Fibroblast of lung (primary cell): Measurements from ENCODE around the gene LMNTD1. TPM values are rescaled to one million over a fixed set of nuclear protein-coding genes. Genes with fewer than 3 reads are reported as not detected.
A peak's percentile ranks its signal among the peaks of the same experiment; 100 is the strongest.

Experiments used
- DNase-seq, 2 donors: peaks; one replicate each; pipeline versions ENCODE4 v3.0.0 to v3.0.0-alpha.2; 2010; ENCODE audit warnings: low read depth in 2 of 2
- H2AFZ ChIP-seq: 2 replicates; pipeline ENCODE4 v1.5.1; 2012; ENCODE audit warnings: low read length, control low read depth, inconsistent platforms
- H3K27ac ChIP-seq: 2 replicates; pipeline ENCODE4 v1.5.1; 2011; ENCODE audit warnings: low read length, control low read depth; ENCODE audit not compliant: insufficient read depth
- H3K27me3 ChIP-seq: 2 replicates; pipeline ENCODE4 v1.5.1; 2011; ENCODE audit warnings: mild to moderate bottlenecking, low read length; ENCODE audit not compliant: control insufficient read depth, insufficient read depth
- H3K36me3 ChIP-seq: 2 replicates; pipeline ENCODE4 v1.5.1; 2011; ENCODE audit warnings: low read length; ENCODE audit not compliant: control insufficient read depth, insufficient read depth
- H3K4me1 ChIP-seq: 2 replicates; pipeline ENCODE4 v1.5.1; 2011; ENCODE audit warnings: low read length; ENCODE audit not compliant: control insufficient read depth, insufficient read depth; ENCODE audit errors: extremely low read depth
- H3K4me2 ChIP-seq: 2 replicates; pipeline ENCODE4 v1.5.1; 2011; ENCODE audit warnings: low read length, control low read depth; ENCODE audit not compliant: insufficient read depth; ENCODE audit errors: extremely low read depth
- H3K4me3 ChIP-seq, 4 experiments: fragments of 200-600 bp in 1 of 4; sonication (generic) in 1 of 4; replicated peaks in 1 of 4; 2 replicates each; pipeline ENCODE4 v1.5.1; 2011 to 2016; ENCODE audit warnings: low read length in 4 of 4, low read depth in 3 of 4, mild to moderate bottlenecking in 3 of 4, control low read depth in 2 of 4, inconsistent platforms in 1 of 4, mixed read lengths in 1 of 4; ENCODE audit not compliant: insufficient read depth in 1 of 4; ENCODE audit errors: control extremely low read depth in 1 of 4
- H3K79me2 ChIP-seq: 2 replicates; pipeline ENCODE4 v1.5.1; 2012; ENCODE audit warnings: mild to moderate bottlenecking, low read length, inconsistent platforms; ENCODE audit not compliant: control insufficient read depth, insufficient read depth
- H3K9ac ChIP-seq: 2 replicates; pipeline ENCODE4 v1.5.1; 2011; ENCODE audit warnings: mild to moderate bottlenecking, low read length, control low read depth; ENCODE audit not compliant: insufficient read depth
- H3K9me3 ChIP-seq: 2 replicates; pipeline ENCODE4 v1.5.1; 2012; ENCODE audit warnings: low read depth, low read length; ENCODE audit not compliant: control insufficient read depth, insufficient read depth
- H4K20me1 ChIP-seq: 2 replicates; pipeline ENCODE4 v1.5.1; 2011; ENCODE audit warnings: low read length; ENCODE audit not compliant: control insufficient read depth, insufficient read depth; ENCODE audit errors: extremely low read depth
- EZH2 ChIP-seq: IDR thresholded peaks from 2 replicates; pipeline ENCODE4 v1.5.1; 2012; ENCODE audit warnings: low read length, control low read depth, mild to moderate bottlenecking; ENCODE audit errors: missing control alignments
- polyA plus RNA-seq, 2 donors: library from polyadenylated mRNA; depleted of rRNA in 1 of 2; stranded (reverse) in 1 of 2; unstranded in 1 of 2; fragments of >200 nt; gene quantifications; 2 replicates each; pipeline ENCODE4 v1.2.1, GENCODE V29; 2011 to 2012; ENCODE audit warnings: missing spikeins in 1 of 2
- total RNA-seq: library from RNA; depleted of rRNA; stranded (reverse); fragments of >200 nt; gene quantifications from 2 replicates; pipeline ENCODE4 v1.2.1, GENCODE V29; 2014
- TF ChIP-seq, protein P1 (sequence below), 2 donors: IDR thresholded peaks in 1 of 2; conservative IDR thresholded peaks in 1 of 2; 1 replicate in 1 of 2; 2 replicates in 1 of 2; pipeline ENCODE4 v1.5.1; 2011 to 2012; ENCODE audit warnings: low read length in 2 of 2, control low read depth in 1 of 2, inconsistent platforms in 1 of 2, low read depth in 1 of 2, mild to moderate bottlenecking in 1 of 2

LMNTD1 gene
- total and polyA plus RNA-seq, 2 donors (not counting 1 experiment from before 2014, with no cell fraction given) = not detected

DNA sequence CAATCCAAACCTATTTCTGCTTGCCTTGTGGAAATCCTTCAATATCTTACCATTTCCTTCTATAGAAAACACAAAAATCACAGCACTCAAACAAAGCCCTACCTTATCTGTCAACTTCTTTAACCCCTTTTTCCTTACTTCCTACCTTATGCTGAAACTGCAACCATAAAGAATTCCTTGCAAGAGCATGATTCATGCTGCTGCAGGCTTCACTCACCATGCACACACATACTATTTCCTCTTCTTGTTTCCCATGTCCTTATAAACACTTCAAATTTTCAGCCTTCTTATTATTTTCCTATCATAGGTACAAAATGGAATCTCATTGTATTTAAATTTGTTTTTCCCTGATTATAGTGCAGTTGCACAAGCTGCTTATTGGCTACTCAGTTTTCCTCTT, 23.3 kb downstream of the LMNTD1 start:
- Histone ChIP-seq H3K27ac (no peak overlapping the region), H3K79me2 (no peaks in the 10 kb centered on the region), H3K4me1 (no peaks in the 10 kb centered on the region), H3K9ac (no peak overlapping the region), H3K4me2 (no peak overlapping the region), H3K9me3 (no peaks in the 10 kb centered on the region), H4K20me1 (no peaks in the 10 kb centered on the region), H3K36me3 (no peaks in the 10 kb centered on the region), H3K4me3 (no peak overlapping the region), H2AFZ (no peak overlapping the region), H3K27me3 (no peaks in the 10 kb centered on the region)
- TF ChIP-seq EZH2 = no peak
- TF ChIP-seq, protein P1, sequence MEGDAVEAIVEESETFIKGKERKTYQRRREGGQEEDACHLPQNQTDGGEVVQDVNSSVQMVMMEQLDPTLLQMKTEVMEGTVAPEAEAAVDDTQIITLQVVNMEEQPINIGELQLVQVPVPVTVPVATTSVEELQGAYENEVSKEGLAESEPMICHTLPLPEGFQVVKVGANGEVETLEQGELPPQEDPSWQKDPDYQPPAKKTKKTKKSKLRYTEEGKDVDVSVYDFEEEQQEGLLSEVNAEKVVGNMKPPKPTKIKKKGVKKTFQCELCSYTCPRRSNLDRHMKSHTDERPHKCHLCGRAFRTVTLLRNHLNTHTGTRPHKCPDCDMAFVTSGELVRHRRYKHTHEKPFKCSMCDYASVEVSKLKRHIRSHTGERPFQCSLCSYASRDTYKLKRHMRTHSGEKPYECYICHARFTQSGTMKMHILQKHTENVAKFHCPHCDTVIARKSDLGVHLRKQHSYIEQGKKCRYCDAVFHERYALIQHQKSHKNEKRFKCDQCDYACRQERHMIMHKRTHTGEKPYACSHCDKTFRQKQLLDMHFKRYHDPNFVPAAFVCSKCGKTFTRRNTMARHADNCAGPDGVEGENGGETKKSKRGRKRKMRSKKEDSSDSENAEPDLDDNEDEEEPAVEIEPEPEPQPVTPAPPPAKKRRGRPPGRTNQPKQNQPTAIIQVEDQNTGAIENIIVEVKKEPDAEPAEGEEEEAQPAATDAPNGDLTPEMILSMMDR (conservative IDR thresholded peaks at IDR 0.05 in 1 of 2, IDR thresholded peaks at IDR 0.05 in 1 of 2; ENCODE audit: low read depth in 1 of 2, low read length in 2 of 2) = no peak
- DNase-seq = peak; percentile 51 to 52

DNA sequence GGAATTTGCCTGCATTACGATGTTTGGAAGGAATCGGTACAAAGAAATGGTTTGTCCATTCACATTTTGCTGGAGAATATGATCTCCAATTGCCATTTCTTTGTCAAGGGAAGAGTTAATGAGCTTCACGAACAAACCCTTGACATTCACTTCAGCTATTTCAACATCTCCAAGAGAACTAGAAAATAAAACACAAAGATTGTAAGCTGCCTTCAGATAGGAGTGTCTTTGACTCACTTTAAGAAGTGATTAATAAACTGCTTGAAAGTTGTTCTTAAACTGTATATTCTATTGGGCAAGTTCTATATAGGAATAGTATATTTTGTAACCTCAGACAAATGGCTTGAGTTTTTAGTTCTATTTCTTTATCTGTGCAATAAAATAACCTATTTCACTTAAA, 26.3 kb downstream of the LMNTD1 start:
- Histone ChIP-seq H3K9ac (no peak overlapping the region), H3K27ac (no peak overlapping the region), H3K79me2 (no peaks in the 10 kb centered on the region), H3K36me3 (no peaks in the 10 kb centered on the region), H3K4me3 (no peak overlapping the region), H4K20me1 (no peaks in the 10 kb centered on the region), H3K27me3 (no peaks in the 10 kb centered on the region), H2AFZ (peak overlapping the region; percentile 4), H3K4me2 (no peak overlapping the region), H3K9me3 (no peaks in the 10 kb centered on the region), H3K4me1 (no peaks in the 10 kb centered on the region)
- DNase-seq = peak in 1 of 2 donors; percentile 67
- TF ChIP-seq, protein P1 (conservative IDR thresholded peaks at IDR 0.05 in 1 of 2, IDR thresholded peaks at IDR 0.05 in 1 of 2; ENCODE audit: low read depth in 1 of 2, low read length in 2 of 2) = no peak
- no peak for TF ChIP-seq EZH2

- H3K4me2 ChIP-seq = no peak overlapping the region
- H4K20me1 ChIP-seq = no peaks in the 10 kb centered on the region
- no peaks in the 10 kb centered on the region for H3K9me3 ChIP-seq
- no peaks in the 10 kb centered on the region for H3K79me2 ChIP-seq
- no peaks in the 10 kb centered on the region for H3K27me3 ChIP-seq
- DNase-seq = no peak
- no peak overlapping the region for H3K4me3 ChIP-seq
- H3K27ac ChIP-seq = no peak overlapping the region
- TF ChIP-seq EZH2 = no peak
- TF ChIP-seq, protein P1 (conservative IDR thresholded peaks at IDR 0.05 in 1 of 2, IDR thresholded peaks at IDR 0.05 in 1 of 2; ENCODE audit: low read depth in 1 of 2, low read length in 2 of 2) = no peak
- H2AFZ ChIP-seq = no peak overlapping the region
- no peak overlapping the region for H3K9ac ChIP-seq
- no peaks in the 10 kb centered on the region for H3K4me1 ChIP-seq
- no peaks in the 10 kb centered on the region for H3K36me3 ChIP-seq
These were observed 28.7 kb downstream of the LMNTD1 start for GRCh38 chr12:25524366-25524765.
